Renal cortex interstitium (tissue), 11 donors: ENCODE measurements around the gene SMIM24. TPM values are rescaled to one million over a fixed set of nuclear protein-coding genes. Genes with fewer than 3 reads are reported as not detected.
A peak's percentile ranks its signal among the peaks of the same experiment; 100 is the strongest.

Experiments used
- DNase-seq, 11 donors: peaks; one replicate each; pipeline ENCODE4 v3.0.0-alpha.2; 2013; ENCODE audit warnings: low read depth in 9 of 11, low spot score in 4 of 11; ENCODE audit errors: extremely low read depth in 1 of 11
- polyA plus RNA-seq, 3 donors: library from polyadenylated mRNA; unstranded; fragments of 120-200 nt; gene quantifications; one replicate each; pipeline ENCODE4 v1.2.1, GENCODE V29; 2013; ENCODE audit not compliant: insufficient read length in 3 of 3

SMIM24 gene
- polyA plus RNA-seq, 3 donors: 440 to 614 (median 522) TPM

- DNase-seq: no peak
These were observed 26.3 kb upstream of the SMIM24 start for GRCh38 chr19:3506384-3507340.

- peak; percentile 95 to 98 (median 97) for DNase-seq
These were observed 25.5 kb upstream of the SMIM24 start, which contains the start of gene FZR1 for GRCh38 chr19:3505598-3506383. Gene FZR1, plus strand, starts transcription at chr19:3506311. Its CDS starts 16,679 bp downstream, at chr19:3522990.

GRCh38 chr19:3504735-3505134 is 24.4 kb upstream of the SMIM24 start:
- DNase-seq: no peak

- no peak for DNase-seq
These were observed 22.8 kb upstream of the SMIM24 start for GRCh38 chr19:3503036-3503572.

- no peak for DNase-seq
These were observed 21.5 kb upstream of the SMIM24 start for GRCh38 chr19:3501780-3502179.

GRCh38 chr19:3500429-3501101 is 20.2 kb upstream of the SMIM24 start, which contains the start of gene DOHH:
Gene DOHH, minus strand, starts transcription at chr19:3500674. Its CDS starts 3,860 bp downstream, at chr19:3496814.
- DNase-seq: peak; percentile 91 to 99 (median 94)

- no peak for DNase-seq
These were observed 19.6 kb upstream of the SMIM24 start for GRCh38 chr19:3499738-3500428.

- DNase-seq: no peak
These were observed 17.6 kb upstream of the SMIM24 start for GRCh38 chr19:3497757-3498520.

- no peak for DNase-seq
These were observed 16.3 kb upstream of the SMIM24 start for GRCh38 chr19:3496392-3497273.

- DNase-seq: no peak
These were observed 14.2 kb upstream of the SMIM24 start for GRCh38 chr19:3494559-3494958.

- DNase-seq: no peak
These were observed 13.7 kb upstream of the SMIM24 start for GRCh38 chr19:3494051-3494450.

GRCh38 chr19:3493651-3494050 is 13.3 kb upstream of the SMIM24 start:
- no peak for DNase-seq

- DNase-seq: no peak
These were observed 12.6 kb upstream of the SMIM24 start for GRCh38 chr19:3492919-3493318.

- DNase-seq: no peak
These were observed 12.0 kb upstream of the SMIM24 start for GRCh38 chr19:3492131-3492839.

- DNase-seq: no peak
These were observed 11.2 kb upstream of the SMIM24 start for GRCh38 chr19:3491396-3492119.

- no peak for DNase-seq
These were observed 2.9 kb upstream of the SMIM24 start, which contains the start of gene SMIM44 for GRCh38 chr19:3483226-3483628. Gene SMIM44, minus strand, starts transcription at chr19:3483441. Its CDS starts 38 bp downstream, at chr19:3483403.
